ENCODE measurements around the gene CBLL1. TPM values are rescaled to one million over a fixed set of nuclear protein-coding genes. Genes with fewer than 3 reads are reported as not detected.

CBLL1 gene
- total RNA-seq, 1 donor from 2014 or later, result 48.7 TPM

DNA sequence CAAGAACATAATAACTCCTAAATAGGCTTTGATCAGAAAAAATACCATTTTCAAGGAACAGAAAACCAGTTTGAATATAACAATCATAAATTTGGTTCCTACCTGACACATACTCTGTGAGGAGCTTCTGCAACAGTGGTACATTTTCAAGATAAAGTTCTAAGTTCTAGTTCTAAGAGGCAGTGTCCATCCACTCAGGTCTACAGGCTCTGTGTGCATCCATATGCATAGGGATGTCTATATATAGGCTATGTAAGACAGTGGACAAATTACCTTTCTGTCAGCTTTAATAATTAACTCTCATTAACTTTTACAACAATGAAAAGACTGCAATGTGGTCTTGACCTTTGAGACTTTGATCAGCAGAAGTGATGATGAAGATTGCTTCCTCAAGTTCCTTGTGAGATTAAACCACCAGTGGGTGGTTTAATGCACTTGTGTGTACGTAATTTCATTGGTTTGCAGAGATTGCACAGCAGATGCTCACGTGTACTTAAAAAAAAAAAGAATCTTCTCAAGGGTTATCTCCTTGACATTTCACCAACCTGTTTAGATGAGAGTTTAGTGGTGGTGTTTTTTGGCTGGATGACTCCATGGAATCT, 59.2 kb downstream of the CBLL1 start, which contains the start of gene SLC26A3:
TSS of gene SLC26A3 (minus strand) at position 215 of the 602 bp plus-strand sequence. CDS start 8,714 bp downstream, outside the sequence.
- no peak within 1 kb of the TSS for H3K27ac Mint-ChIP-seq
- H3K36me3 Mint-ChIP-seq (ENCODE audit: low read depth), result no peaks in the 10 kb centered on the region
- no peak for DNase-seq
- no peaks in the 10 kb centered on the region for H3K9me3 Mint-ChIP-seq
- H3K27me3 Mint-ChIP-seq, result peaks cover 8% of the 10 kb centered on the region
- no peaks in the 10 kb centered on the region for H3K4me1 Mint-ChIP-seq
- H3K4me3 Mint-ChIP-seq, result no peak within 1 kb of the TSS
- intact Hi-C loops (cut with micrococcal nuclease), result no loop called here

- Mint-ChIP-seq H3K4me3 (no peak overlapping the region), H3K27ac (no peak overlapping the region), H3K36me3 (ENCODE audit: low read depth) (no peaks in the 10 kb centered on the region), H3K9me3 (no peaks in the 10 kb centered on the region), H3K4me1 (peaks cover 10% of the 10 kb centered on the region), H3K27me3 (peaks cover 3% of the 10 kb centered on the region)
- intact Hi-C loops (cut with micrococcal nuclease), result no loop called here
- no peak for DNase-seq
Observed at GRCh38 chr7:107809179-107809578, 65.2 kb downstream of the CBLL1 start.

DNA sequence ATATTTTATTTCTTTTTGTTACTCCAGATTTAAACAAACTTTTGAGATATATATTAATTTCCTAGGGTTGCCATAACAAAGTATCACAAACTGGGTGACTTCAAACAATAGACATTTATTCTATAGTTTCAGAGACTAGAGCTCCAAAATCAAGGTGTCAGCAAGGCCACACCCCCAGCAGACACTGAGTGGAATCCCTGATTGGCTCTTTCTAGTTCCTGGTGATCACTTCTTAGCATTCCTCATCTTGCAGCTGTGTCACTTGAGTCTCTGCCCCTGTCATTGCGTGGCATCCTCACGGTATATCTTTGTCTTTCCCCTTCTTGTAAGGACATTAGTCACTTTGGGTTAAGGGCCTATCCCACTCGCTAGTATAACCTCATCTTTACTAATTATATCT, 66.7 kb downstream of the CBLL1 start:
- Mint-ChIP-seq H3K36me3 (ENCODE audit: low read depth) (no peaks in the 10 kb centered on the region), H3K27me3 (no peaks in the 10 kb centered on the region), H3K9me3 (peaks cover 4% of the 10 kb centered on the region), H3K27ac (no peak overlapping the region), H3K4me1 (peaks cover 16% of the 10 kb centered on the region), H3K4me3 (no peak overlapping the region)
- intact Hi-C loops (cut with micrococcal nuclease), result loop anchor here (10.0 kb wide), 2 partner anchors 146 to 636 kb away; partner anchors contain the start of gene SLC26A4
- DNase-seq, result no peak

Other genes starting within 250 kb of the CBLL1 start
- gene COG5, start 180.2 kb upstream of the CBLL1 start, total RNA-seq, result 40.9 and 43.3 TPM in 2 replicates
- 12.9 and 14.9 TPM in 2 replicates for gene DUS4L, start 180.2 kb upstream of the CBLL1 start, total RNA-seq
- gene BCAP29, start 163.9 kb upstream of the CBLL1 start, total RNA-seq, result 43.6 and 52.0 TPM in 2 replicates
- 6.5 and 7.8 TPM in 2 replicates for gene SLC26A4, start 83.3 kb upstream of the CBLL1 start, total RNA-seq
- not detected in 2 replicates for gene SLC26A3, start 59.1 kb downstream of the CBLL1 start, total RNA-seq
- gene DLD, start 147.0 kb downstream of the CBLL1 start, total RNA-seq, result 113 and 119 TPM in 2 replicates

All from activated CD4-positive, alpha-beta T cell treated with anti-CD3 and anti-CD28 coated beads, Interleukin-2, amount 10 ng/mL, durations not matched to agents 24 days and 14 days (primary cell).